ENCODE results near the gene ANHX. TPM values are rescaled to one million over a fixed set of nuclear protein-coding genes. Genes with fewer than 3 reads are reported as not detected.

ANHX gene
- total and polyA plus RNA-seq, 2 donors (not counting 1 experiment from before 2014, with no cell fraction given), result not detected

DNA sequence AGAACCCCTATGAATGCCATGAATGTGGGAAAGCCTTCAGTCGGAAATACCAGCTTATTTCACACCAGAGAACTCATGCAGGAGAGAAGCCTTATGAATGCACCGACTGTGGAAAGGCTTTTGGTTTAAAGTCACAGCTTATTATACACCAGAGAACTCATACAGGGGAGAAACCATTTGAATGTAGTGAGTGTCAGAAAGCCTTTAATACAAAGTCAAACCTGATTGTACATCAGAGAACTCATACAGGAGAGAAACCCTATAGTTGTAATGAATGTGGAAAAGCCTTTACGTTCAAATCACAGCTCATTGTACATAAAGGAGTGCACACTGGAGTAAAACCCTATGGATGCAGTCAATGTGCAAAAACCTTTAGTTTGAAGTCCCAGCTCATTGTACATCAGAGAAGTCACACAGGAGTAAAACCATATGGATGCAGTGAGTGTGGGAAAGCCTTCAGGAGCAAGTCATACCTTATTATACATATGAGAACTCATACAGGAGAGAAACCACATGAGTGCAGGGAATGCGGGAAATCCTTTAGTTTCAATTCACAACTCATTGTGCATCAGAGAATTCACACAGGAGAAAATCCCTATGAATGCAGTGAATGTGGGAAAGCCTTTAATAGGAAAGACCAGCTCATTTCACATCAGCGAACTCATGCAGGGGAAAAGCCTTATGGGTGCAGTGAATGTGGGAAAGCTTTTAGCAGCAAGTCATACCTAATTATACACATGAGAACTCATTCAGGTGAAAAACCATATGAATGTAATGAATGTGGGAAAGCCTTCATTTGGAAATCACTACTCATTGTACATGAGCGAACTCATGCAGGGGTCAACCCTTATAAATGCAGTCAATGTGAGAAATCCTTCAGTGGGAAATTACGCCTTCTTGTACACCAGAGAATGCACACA, 32.1 kb downstream of the ANHX start:
- ChIA-PET POLR2A (no interaction called here), CTCF (interaction anchor here (1.1 to 1.5 kb wide), 2 partner anchors 12 to 23 kb away, joined by 3 to 4 read pairs; partner anchors contain the start of gene ZNF268)
- Histone ChIP-seq H3K27me3 (replicated peaks in 1 of 4; ENCODE audit: control extremely low read depth in 1 of 4, control insufficient read depth in 3 of 4, insufficient read depth in 4 of 4, low read length in 3 of 4) (no peaks in the 10 kb centered on the region), H3K79me2 (ENCODE audit: control insufficient read depth, insufficient read depth, low read length) (no peaks in the 10 kb centered on the region), H3K9ac (ENCODE audit: low read length) (peak overlapping the region; percentile 17), H3K4me3 (ENCODE audit: control extremely low read depth in 1 of 5, extremely low read depth in 1 of 5, insufficient read depth in 1 of 5, low read depth in 2 of 5, low read length in 4 of 5) (peak overlapping the region in 1 of 5 experiments; percentile 26), H3K9me3 (ENCODE audit: control extremely low read depth in 1 of 3, control insufficient read depth in 2 of 3, insufficient read depth in 1 of 3, low read length in 2 of 3) (peaks cover 19 to 82% (median 58%) of the 10 kb centered on the region in 3 donors), H4K20me1 (ENCODE audit: control insufficient read depth, insufficient read depth, low read length, poor library complexity, severe bottlenecking) (no peaks in the 10 kb centered on the region), H2AFZ (ENCODE audit: insufficient read depth, low read depth, low read length, poor library complexity, severe bottlenecking) (no peak overlapping the region), H3K27ac (ENCODE audit: low read length in 2 of 2) (no peak overlapping the region), H3K4me2 (replicated peaks; ENCODE audit: low read depth, low read length, poor library complexity, severe bottlenecking) (no peak overlapping the region), H3K4me1 (ENCODE audit: control insufficient read depth in 2 of 2, insufficient read depth in 2 of 2, low read length in 2 of 2) (no peaks in the 10 kb centered on the region), H3K36me3 (replicated peaks in 1 of 2; ENCODE audit: control extremely low read depth in 1 of 2, control insufficient read depth in 1 of 2, extremely low read depth in 1 of 2, insufficient read depth in 2 of 2, low read length in 1 of 2) (peaks cover 16 to 33% of the 10 kb centered on the region in 2 experiments)
- Mint-ChIP-seq H3K9me3 (ENCODE audit: insufficient read depth) (peaks cover 15% of the 10 kb centered on the region), H3K4me3 (no peak overlapping the region), H3K27ac (no peak overlapping the region), H3K27me3 (no peaks in the 10 kb centered on the region), H3K4me1 (no peaks in the 10 kb centered on the region)
- intact Hi-C loops (cut with micrococcal nuclease), result no loop called here
- no peak for ATAC-seq (ENCODE audit: low read depth)
- TF ChIP-seq, protein P1, sequence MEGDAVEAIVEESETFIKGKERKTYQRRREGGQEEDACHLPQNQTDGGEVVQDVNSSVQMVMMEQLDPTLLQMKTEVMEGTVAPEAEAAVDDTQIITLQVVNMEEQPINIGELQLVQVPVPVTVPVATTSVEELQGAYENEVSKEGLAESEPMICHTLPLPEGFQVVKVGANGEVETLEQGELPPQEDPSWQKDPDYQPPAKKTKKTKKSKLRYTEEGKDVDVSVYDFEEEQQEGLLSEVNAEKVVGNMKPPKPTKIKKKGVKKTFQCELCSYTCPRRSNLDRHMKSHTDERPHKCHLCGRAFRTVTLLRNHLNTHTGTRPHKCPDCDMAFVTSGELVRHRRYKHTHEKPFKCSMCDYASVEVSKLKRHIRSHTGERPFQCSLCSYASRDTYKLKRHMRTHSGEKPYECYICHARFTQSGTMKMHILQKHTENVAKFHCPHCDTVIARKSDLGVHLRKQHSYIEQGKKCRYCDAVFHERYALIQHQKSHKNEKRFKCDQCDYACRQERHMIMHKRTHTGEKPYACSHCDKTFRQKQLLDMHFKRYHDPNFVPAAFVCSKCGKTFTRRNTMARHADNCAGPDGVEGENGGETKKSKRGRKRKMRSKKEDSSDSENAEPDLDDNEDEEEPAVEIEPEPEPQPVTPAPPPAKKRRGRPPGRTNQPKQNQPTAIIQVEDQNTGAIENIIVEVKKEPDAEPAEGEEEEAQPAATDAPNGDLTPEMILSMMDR (IDR thresholded peaks at IDR 0.05), result no peak
- no peak for TF ChIP-seq EZH2 (IDR thresholded peaks at IDR 0.05; ENCODE audit: borderline replicate concordance, insufficient read depth, low read depth, low read length, poor library complexity, severe bottlenecking)
- DNase-seq, result no peak
- no CpG with 5 or more reads among the region's 7 CpGs for WGBS (ENCODE audit: insufficient coverage)

Data from B cell (primary cell).